Measurements from ENCODE around the gene COQ8B. TPM values are rescaled to one million over a fixed set of nuclear protein-coding genes. Genes with fewer than 3 reads are reported as not detected.

The COQ8B gene
- total RNA-seq, 1 donor from 2014 or later, result 26.0 TPM

GRCh38 chr19:40743926-40744325 is 27.2 kb upstream of the COQ8B start:
- Mint-ChIP-seq H3K4me3 (ENCODE audit: unreplicated experiment) (peak overlapping the region; percentile 57), H3K36me3 (ENCODE audit: low read depth, unreplicated experiment) (peaks cover 15% of the 10 kb centered on the region), H3K27ac (ENCODE audit: unreplicated experiment) (no peak overlapping the region), H3K4me1 (ENCODE audit: low read depth, unreplicated experiment) (peaks cover 14% of the 10 kb centered on the region), H3K9me3 (ENCODE audit: unreplicated experiment) (no peaks in the 10 kb centered on the region), H3K27me3 (ENCODE audit: low read depth, unreplicated experiment) (no peaks in the 10 kb centered on the region)
- no peak overlapping the region for H3K27ac ChIP-seq (ENCODE audit: low read depth, low read length)
- H3K27me3 ChIP-seq (ENCODE audit: insufficient read depth, low read length), result no peaks in the 10 kb centered on the region
- peaks cover 3% of the 10 kb centered on the region for H3K36me3 ChIP-seq (ENCODE audit: insufficient read depth, low read length)
- H3K9ac ChIP-seq (ENCODE audit: low read length), result no peak overlapping the region
- no peak overlapping the region for H2AFZ ChIP-seq (ENCODE audit: low read depth, low read length)
- H4K20me1 ChIP-seq (ENCODE audit: insufficient read depth, low read length), result no peaks in the 10 kb centered on the region
- DNase-seq (ENCODE audit: low read depth) (no peak), FAIRE-seq (no peak)
- no peaks in the 10 kb centered on the region for H3K9me3 ChIP-seq (ENCODE audit: insufficient read depth, low read depth, low read length)
- TF ChIP-seq EZH2 (IDR thresholded peaks at IDR 0.05; ENCODE audit: insufficient read depth, low read length) (no peak), CTCF (IDR thresholded peaks at IDR 0.05; ENCODE audit: insufficient read depth, low read depth, low read length) (no peak)
- H3K79me2 ChIP-seq (ENCODE audit: insufficient read depth, low read length), result no peaks in the 10 kb centered on the region
- H3K4me1 ChIP-seq (ENCODE audit: insufficient read depth, low read length), result peaks cover 8% of the 10 kb centered on the region
- no peak overlapping the region for H3K4me2 ChIP-seq (ENCODE audit: low read length)
- no peak overlapping the region for H3K4me3 ChIP-seq (ENCODE audit: insufficient read depth, low read depth, low read length)

- FAIRE-seq (no peak), DNase-seq (ENCODE audit: low read depth) (no peak)
- H3K79me2 ChIP-seq (ENCODE audit: insufficient read depth, low read length), result no peaks in the 10 kb centered on the region
- H3K27me3 ChIP-seq (ENCODE audit: insufficient read depth, low read length), result no peaks in the 10 kb centered on the region
- H3K27ac ChIP-seq (ENCODE audit: low read depth, low read length), result no peak overlapping the region
- no peak overlapping the region for H3K9ac ChIP-seq (ENCODE audit: low read length)
- no peaks in the 10 kb centered on the region for H4K20me1 ChIP-seq (ENCODE audit: insufficient read depth, low read length)
- no peak overlapping the region for H3K4me3 ChIP-seq (ENCODE audit: insufficient read depth, low read depth, low read length)
- Mint-ChIP-seq H3K27ac (ENCODE audit: unreplicated experiment) (no peak overlapping the region), H3K9me3 (ENCODE audit: unreplicated experiment) (no peaks in the 10 kb centered on the region), H3K36me3 (ENCODE audit: low read depth, unreplicated experiment) (peaks cover 18% of the 10 kb centered on the region), H3K4me1 (ENCODE audit: low read depth, unreplicated experiment) (peaks cover 10% of the 10 kb centered on the region), H3K27me3 (ENCODE audit: low read depth, unreplicated experiment) (no peaks in the 10 kb centered on the region), H3K4me3 (ENCODE audit: unreplicated experiment) (no peak overlapping the region)
- no peak overlapping the region for H3K4me2 ChIP-seq (ENCODE audit: low read length)
- peaks cover 8% of the 10 kb centered on the region for H3K4me1 ChIP-seq (ENCODE audit: insufficient read depth, low read length)
- H3K9me3 ChIP-seq (ENCODE audit: insufficient read depth, low read depth, low read length), result no peaks in the 10 kb centered on the region
- no peak for TF ChIP-seq EZH2 (IDR thresholded peaks at IDR 0.05; ENCODE audit: insufficient read depth, low read length)
- peaks cover 7% of the 10 kb centered on the region for H3K36me3 ChIP-seq (ENCODE audit: insufficient read depth, low read length)
- no peak overlapping the region for H2AFZ ChIP-seq (ENCODE audit: low read depth, low read length)
Measured at GRCh38 chr19:40742886-40743285, 26.2 kb upstream of the COQ8B start.

- H2AFZ ChIP-seq (ENCODE audit: low read depth, low read length), result no peak overlapping the region
- H3K36me3 Mint-ChIP-seq (ENCODE audit: low read depth, unreplicated experiment), result peaks cover 20% of the 10 kb centered on the region
- H3K27ac Mint-ChIP-seq (ENCODE audit: unreplicated experiment), result no peak overlapping the region
Measured at GRCh38 chr19:40742477-40742876, 25.8 kb upstream of the COQ8B start.

More at GRCh38 chr19:40742477-40742876, 25.8 kb upstream of the COQ8B start:
- DNase-seq (ENCODE audit: low read depth) (no peak), FAIRE-seq (no peak)
- Histone ChIP-seq H3K27me3 (ENCODE audit: insufficient read depth, low read length) (no peaks in the 10 kb centered on the region), H3K4me1 (ENCODE audit: insufficient read depth, low read length) (peaks cover 8% of the 10 kb centered on the region), H3K9me3 (ENCODE audit: insufficient read depth, low read depth, low read length) (no peaks in the 10 kb centered on the region), H3K27ac (ENCODE audit: low read depth, low read length) (no peak overlapping the region), H4K20me1 (ENCODE audit: insufficient read depth, low read length) (no peaks in the 10 kb centered on the region), H3K9ac (ENCODE audit: low read length) (no peak overlapping the region), H3K79me2 (ENCODE audit: insufficient read depth, low read length) (no peaks in the 10 kb centered on the region), H3K4me3 (ENCODE audit: insufficient read depth, low read depth, low read length) (no peak overlapping the region), H3K36me3 (ENCODE audit: insufficient read depth, low read length) (peaks cover 9% of the 10 kb centered on the region), H3K4me2 (ENCODE audit: low read length) (no peak overlapping the region)
- no peak for TF ChIP-seq EZH2 (IDR thresholded peaks at IDR 0.05; ENCODE audit: insufficient read depth, low read length)
- TF ChIP-seq CTCF (IDR thresholded peaks at IDR 0.05; ENCODE audit: insufficient read depth, low read depth, low read length), result no peak
- peaks cover 10% of the 10 kb centered on the region for H3K4me1 Mint-ChIP-seq (ENCODE audit: low read depth, unreplicated experiment)
- H3K27me3 Mint-ChIP-seq (ENCODE audit: low read depth, unreplicated experiment), result no peaks in the 10 kb centered on the region
- H3K4me3 Mint-ChIP-seq (ENCODE audit: unreplicated experiment), result no peak overlapping the region
- H3K9me3 Mint-ChIP-seq (ENCODE audit: unreplicated experiment), result no peaks in the 10 kb centered on the region

All from astrocyte (in vitro differentiated cells and primary cell).